Large intestine (tissue), 1 donor: ENCODE measurements around the gene AIPL1. TPM values are rescaled to one million over a fixed set of nuclear protein-coding genes. Genes with fewer than 3 reads are reported as not detected.

Experiments used
- polyA plus RNA-seq: library from polyadenylated mRNA; unstranded; fragments of 120-200 nt; gene quantifications from one replicate; pipeline ENCODE4 v1.2.1, GENCODE V29; 2013

AIPL1 gene
- polyA plus RNA-seq, 1 donor = not detected

Other genes with a start within 250 kb of the AIPL1 start
- gene PIMREG, start 9.3 kb upstream of the AIPL1 start, polyA plus RNA-seq = 9.7 TPM
- 1.4 TPM for gene PITPNM3, start 121.4 kb upstream of the AIPL1 start, polyA plus RNA-seq
- gene KIAA0753, start 205.6 kb upstream of the AIPL1 start, polyA plus RNA-seq = 15.9 TPM
- gene TXNDC17, start 205.9 kb upstream of the AIPL1 start, polyA plus RNA-seq = 136 TPM
- gene MED31, start 216.5 kb upstream of the AIPL1 start, polyA plus RNA-seq = 16.5 TPM
- 8.1 TPM for gene C17orf100, start 216.6 kb upstream of the AIPL1 start, polyA plus RNA-seq